HG03432 (cell line): Measurements from ENCODE around the gene LYPD6B.
"Not testable (repeated sequence)": the region's sequence is repeated elsewhere in the genome, so short reads cannot be mapped to it uniquely, and the experiment has no call there.

ENCODE experiments used
- ATAC-seq: cut with Tn5 transposase; IDR thresholded peaks from one replicate; pipeline ENCODE4 v1.9.1; 2021; ENCODE audit warnings: mild to moderate bottlenecking, moderate library complexity; ENCODE audit not compliant: unreplicated experiment

LYPD6B gene

DNA sequence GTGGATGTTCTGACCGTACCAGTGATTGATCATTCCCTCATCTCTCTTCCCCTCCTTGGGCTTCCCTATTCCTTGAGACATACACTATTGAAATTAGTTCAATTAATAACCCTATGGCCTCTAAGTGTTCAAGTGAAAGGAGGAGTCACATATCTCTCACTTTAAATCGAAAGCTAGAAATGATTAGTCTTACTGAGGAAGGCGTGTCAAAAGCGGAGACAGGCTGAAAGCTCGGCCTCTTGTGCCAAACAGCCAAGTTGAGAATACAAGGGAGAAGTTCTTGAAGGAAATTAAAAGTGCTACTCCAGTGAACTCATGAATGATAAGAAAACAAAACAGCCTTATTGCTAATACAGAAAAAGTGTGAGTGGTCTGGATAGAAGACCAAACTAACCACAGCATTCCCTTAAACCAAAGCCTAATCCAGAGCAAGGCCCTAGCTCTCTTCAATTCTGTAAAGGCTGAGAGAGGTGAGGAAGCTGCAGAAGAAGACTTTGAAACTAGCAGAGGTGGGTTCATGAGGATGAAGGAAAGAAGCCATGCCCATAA lies 147.5 kb downstream of the LYPD6B start:
- peak; percentile 75 for ATAC-seq

GRCh38 chr2:149187057-149187456 lies 148.6 kb downstream of the LYPD6B start:
- no peak for ATAC-seq

DNA sequence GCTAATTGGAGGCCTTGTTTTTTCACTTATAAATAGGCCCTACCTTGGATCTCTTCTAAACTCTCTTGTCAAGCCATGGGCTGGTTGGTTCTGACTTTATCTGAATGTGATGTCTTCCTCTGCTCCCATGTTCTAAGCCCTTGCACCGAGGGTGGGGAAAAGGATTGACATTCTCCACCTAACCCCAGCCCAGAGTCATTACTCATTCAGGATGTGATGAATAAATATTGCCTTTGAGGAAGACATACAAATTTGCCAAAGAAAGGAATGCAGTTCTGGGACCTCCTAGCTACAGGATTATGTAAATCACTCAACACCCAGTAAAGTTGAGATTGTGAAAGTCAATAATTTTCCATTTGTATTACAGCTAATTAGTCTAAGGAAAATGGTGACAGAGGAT lies 149.8 kb downstream of the LYPD6B start:
- ATAC-seq = no peak

DNA sequence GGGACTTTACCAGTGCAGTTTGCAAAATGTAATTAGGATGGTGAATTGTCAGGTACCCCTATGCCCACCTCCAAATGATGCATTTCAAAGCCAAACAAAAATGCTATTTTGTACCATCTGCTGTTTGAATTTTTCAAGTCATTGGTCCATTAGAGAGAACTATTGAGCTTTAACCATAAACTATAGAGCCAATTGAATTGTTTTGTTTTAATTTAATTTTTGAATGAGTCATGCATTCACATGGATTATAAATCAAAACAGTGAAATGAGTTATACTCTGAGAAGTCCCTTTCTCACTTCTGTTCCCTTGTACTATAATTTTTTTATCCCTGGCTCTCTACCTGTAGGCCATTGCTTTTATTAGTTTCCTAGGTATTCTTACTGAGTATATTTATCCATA lies 151.3 kb downstream of the LYPD6B start:
- ATAC-seq = no peak

- ATAC-seq = no peak
These were observed 153.4 kb downstream of the LYPD6B start for GRCh38 chr2:149191915-149192314.

- ATAC-seq = no peak
These were observed 153.9 kb downstream of the LYPD6B start for GRCh38 chr2:149192427-149192826.

DNA sequence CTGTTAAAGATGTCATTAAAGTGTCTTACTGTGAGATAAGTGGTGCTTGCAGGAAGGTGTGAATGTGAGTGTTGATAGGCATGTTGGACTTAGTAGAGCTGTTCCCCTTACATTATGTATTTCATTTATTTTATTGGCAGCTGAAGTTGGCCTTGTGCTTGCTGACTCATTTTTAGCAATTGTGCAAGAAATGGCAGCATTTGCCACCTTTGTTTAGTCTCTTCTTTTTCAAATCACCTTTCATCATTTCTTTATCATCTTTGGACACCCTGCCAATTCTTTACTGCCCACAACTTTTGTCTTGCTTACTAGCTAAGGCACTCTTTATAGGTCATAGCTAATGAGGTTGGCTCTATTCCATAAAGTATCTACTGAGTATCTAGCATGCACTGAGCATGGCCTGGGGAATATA lies 161.6 kb downstream of the LYPD6B start:
- ATAC-seq = no peak

DNA sequence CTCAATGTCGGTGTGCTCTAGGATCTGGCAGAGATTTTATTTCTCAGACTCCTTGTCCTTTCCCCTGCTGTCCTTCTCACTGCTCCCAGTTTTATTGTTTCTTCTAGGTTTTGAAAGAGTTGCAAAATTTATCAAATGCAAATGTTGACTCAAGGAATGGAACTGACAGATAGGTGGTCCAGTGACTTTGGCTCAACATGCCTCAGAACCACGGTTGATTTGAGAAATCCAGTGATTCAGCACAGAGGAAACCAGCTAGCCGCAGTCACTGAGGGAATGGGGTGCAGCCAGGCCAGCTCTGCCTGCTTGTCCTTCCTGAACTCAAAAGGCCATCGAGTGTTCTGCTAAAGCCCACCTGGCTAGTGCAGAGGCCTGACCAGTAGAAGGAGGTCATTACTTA lies 166.2 kb downstream of the LYPD6B start:
- no peak for ATAC-seq

DNA sequence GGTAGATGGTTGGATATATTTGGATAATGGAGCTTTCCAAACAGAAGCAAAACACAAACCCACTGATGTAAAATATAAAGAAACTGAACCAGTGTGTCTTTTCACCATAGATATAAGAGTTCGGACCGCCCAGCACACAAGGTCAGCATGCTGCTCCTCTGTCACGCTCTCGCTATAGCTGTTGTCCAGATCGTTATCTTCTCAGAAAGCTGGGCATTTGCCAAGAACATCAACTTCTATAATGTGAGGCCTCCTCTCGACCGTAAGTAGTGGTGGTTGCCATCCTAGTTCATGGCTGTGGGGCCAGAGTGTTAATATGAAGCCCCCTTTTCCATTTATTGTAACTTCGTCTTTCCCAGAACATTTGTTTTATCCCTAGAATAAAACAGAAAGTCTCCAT lies 166.6 kb downstream of the LYPD6B start:
- ATAC-seq = no peak

- peak; percentile 74 for ATAC-seq
These were observed 175.4 kb downstream of the LYPD6B start for GRCh38 chr2:149213764-149214493.

GRCh38 chr2:149218497-149218896 lies 180.0 kb downstream of the LYPD6B start:
- ATAC-seq = peak; percentile 33

DNA sequence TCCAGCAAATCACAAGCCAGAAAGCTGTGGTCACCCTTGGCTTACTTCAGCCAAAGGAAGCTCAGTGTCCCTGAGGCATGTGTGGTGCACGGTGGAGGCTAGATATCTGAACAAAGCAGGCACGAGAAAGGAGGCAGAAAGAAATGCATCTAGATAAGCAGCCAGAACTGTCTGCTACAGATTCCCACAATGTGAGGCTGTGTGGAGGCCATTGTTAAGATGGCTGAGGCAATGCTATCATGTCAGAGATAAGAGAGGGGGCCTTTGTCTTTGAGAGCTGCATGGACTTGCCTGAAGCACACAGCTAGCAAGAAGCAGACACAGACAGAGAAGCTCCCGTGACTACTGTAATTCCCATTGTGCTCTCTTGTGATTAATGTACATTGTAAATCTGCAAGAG lies 181.4 kb downstream of the LYPD6B start:
- no peak for ATAC-seq

DNA sequence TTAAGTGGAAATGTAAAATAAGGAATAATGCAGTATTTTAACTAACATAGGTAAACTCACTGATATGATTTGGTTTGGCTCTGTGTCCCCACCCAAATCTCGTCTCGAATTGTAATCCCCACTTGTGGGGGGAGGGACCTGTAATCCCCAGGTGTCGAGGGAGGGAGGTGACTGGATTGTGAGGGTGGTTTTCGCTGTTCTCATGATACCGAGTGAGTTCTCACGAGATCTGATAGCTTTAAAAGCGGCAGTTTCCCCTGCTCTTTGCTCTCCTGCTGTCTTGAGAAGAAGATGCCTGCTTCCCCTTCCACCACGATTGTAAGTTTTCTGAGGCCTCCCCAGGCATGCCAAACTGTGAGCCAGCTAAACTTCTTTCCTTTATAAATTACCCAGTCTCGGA lies 182.5 kb downstream of the LYPD6B start:
- no peak for ATAC-seq

DNA sequence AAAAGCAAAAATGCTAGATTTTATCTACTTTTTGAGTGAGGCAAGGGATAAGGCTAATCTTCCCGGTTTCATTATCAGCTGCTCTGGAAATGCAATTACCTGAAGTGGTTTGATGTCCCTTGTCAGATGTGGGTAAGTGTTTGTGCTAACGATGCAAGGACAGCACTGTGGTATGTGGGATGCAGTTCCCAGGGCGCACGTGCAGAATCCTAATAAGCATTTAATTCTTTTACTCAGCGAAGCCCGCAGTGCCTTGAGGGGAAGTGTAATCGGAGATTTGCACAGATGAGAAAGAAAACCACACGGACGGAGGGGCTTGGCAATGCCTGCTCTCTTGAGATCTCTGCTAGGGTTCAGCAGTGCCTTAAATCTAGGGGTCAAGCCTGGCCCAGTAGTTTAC lies 183.4 kb downstream of the LYPD6B start:
- ATAC-seq = no peak

DNA sequence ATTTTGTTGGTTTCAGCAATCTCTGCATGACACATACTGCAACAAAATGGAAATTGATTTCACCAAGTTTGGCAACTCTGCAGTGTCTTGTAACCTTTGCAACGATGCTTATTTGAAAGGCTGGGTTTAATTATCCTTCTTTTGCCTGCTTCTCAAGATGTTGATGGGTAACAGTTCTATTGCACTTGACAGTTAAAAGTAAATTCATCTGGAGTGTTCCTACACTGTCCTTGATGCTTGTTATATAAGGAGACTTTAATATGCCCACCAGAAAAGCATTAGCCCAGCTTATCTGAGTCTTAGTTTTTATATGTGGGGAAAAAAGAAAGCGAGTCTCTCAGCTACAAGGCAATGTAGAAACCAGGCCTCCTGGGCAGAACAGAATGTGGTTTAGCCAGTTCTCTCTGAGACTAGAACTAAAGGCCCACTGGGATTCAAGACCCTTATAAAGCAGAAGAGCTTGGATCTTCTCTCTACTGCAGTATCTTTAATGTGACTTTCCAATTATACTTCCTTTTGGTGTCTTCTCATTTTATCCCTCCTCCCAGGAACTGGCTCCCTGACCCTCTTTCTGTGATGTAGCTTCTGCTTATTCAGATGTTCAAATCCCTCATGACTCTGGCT lies 185.1 kb downstream of the LYPD6B start:
- no peak for ATAC-seq

DNA sequence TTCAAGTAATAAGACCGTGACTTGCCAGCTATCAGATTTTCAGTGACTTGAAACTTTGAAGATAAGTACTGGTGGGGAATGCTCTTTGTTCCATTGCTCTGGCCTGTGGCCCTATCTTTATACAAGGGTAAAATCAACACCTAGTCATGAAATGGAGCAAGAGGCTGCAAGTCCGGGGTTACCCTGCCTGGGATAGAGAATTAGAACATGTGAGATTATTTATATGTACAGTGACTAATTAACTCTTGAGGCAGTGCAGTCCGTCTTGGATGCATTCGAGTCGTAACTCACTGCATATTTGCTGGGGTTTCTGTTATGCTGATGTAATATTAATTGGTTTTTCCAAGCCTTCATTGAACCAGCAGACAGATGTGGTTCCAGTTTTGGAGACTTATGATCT lies 186.0 kb downstream of the LYPD6B start:
- ATAC-seq = no peak

GRCh38 chr2:149225446-149225845 lies 186.9 kb downstream of the LYPD6B start:
- ATAC-seq = no peak

DNA sequence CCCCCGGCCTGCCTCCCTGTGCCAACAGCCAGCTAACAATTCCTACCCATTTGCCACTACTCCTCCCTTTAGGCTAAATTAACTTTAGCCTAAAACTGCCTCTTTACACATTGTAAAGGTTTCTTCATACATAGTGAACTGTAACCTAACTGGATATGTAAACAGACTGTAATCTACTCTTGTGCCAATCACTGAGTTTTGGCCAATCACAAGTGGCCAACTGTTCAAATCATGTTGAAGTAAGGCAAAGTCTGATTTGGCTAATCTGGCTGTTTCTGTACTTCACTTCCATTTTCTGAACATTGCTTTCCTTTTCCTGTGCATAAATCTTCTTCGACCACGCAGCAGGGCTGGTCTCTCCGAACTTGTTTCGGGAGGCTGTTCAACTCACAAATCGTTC lies 188.3 kb downstream of the LYPD6B start:
- no peak for ATAC-seq

DNA sequence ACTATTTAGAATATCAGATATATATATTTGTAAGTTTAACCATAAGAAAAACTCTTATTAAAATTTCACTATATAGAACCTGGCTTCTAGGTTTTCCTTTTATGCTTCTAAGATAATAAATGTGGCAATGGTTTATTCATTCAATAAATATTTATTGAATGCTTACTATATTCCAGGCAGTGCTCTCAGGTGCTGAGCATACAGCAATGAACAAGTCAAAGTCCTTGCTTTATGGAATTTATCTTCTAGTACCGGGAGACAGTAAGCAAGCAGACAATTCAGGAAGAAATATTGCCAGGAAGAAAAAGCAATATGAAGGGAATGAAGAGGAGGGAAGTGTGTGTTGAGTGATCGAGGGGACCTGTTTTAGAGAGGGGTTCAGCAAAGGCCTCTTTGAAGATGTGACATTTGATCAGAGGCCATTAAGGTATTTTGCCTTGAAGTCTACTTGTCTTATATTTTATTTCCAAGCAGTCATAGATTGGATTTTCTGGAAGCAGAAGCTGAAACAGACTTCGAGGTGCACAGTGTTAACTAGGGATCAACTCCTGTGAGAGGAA lies 197.4 kb downstream of the LYPD6B start:
- no peak for ATAC-seq

- ATAC-seq = no peak
These were observed 197.9 kb downstream of the LYPD6B start for GRCh38 chr2:149236410-149236809.

DNA sequence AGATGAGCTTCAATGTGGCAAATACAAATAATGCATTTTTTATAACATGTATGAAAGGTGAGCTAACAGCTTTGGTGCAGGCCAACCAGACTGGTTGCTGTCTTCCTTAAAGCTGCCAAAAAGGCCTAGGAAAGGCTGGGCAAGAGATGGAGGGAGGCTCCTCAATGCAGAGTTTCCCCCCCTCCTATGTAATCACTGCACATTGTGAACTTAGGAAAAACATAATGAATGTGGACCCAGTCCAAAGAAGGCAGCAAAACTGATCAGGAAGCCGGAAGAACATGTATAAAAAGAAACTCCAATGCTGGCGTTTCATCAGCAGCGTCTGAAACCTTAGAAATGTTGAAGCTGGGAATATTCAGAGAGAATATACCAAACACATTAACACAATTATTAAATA lies 207.7 kb downstream of the LYPD6B start:
- no peak for ATAC-seq

- ATAC-seq = not testable (repeated sequence)
These were observed 212.9 kb downstream of the LYPD6B start for GRCh38 chr2:149251436-149251835.
